Hematopoietic multipotent progenitor cell (in vitro differentiated cells): Measurements from ENCODE around the gene DNAJC10. TPM values are rescaled to one million over a fixed set of nuclear protein-coding genes. Genes with fewer than 3 reads are reported as not detected.
"Not testable (repeated sequence)": the region's sequence is repeated elsewhere in the genome, so short reads cannot be mapped to it uniquely, and the experiment has no call there.

Experiments
- DNase-seq, 3 donors: peaks; one replicate each; pipeline ENCODE4 v3.0.0-alpha.2; 2011 to 2015; ENCODE audit warnings: low read depth in 2 of 3, low spot score in 2 of 3
- total RNA-seq: library from RNA; depleted of rRNA; stranded (reverse); fragments of >200 nt; gene quantifications from one replicate; pipeline ENCODE4 v1.2.3, GENCODE V29; 2012

The DNAJC10 gene
- total RNA-seq: 23.2 TPM

GRCh38 chr2:182715892-182716649 is at the start of gene DNAJC10:
Gene DNAJC10, plus strand, starts transcription at chr2:182716257. Its CDS starts 1,830 bp downstream, at chr2:182718087.
- peak; percentile 72 to 92 (median 91) for DNase-seq

GRCh38 chr2:182666674-182667314 is 49.3 kb upstream of the DNAJC10 start:
- peak; percentile 6 to 59 (median 35) for DNase-seq

GRCh38 chr2:182667315-182667695 is 48.8 kb upstream of the DNAJC10 start:
- DNase-seq: no peak

GRCh38 chr2:182668671-182669070 is 47.4 kb upstream of the DNAJC10 start:
- no peak for DNase-seq

GRCh38 chr2:182672466-182673165 is 43.4 kb upstream of the DNAJC10 start:
- DNase-seq: no peak

GRCh38 chr2:182680837-182681236 is 35.2 kb upstream of the DNAJC10 start:
- DNase-seq: no peak

- DNase-seq: no peak
Measured at GRCh38 chr2:182682210-182682609, 33.8 kb upstream of the DNAJC10 start.

- DNase-seq: no peak
Measured at GRCh38 chr2:182685559-182685958, 30.5 kb upstream of the DNAJC10 start.

- DNase-seq: not testable (repeated sequence)
Measured at GRCh38 chr2:182686763-182687162, 29.3 kb upstream of the DNAJC10 start.

GRCh38 chr2:182694189-182694588 is 21.9 kb upstream of the DNAJC10 start:
- no peak for DNase-seq

GRCh38 chr2:182695776-182696175 is 20.3 kb upstream of the DNAJC10 start:
- no peak for DNase-seq

GRCh38 chr2:182698671-182699070 is 17.4 kb upstream of the DNAJC10 start:
- DNase-seq: no peak

- peak in 1 of 3 donors; percentile 25 for DNase-seq
Measured at GRCh38 chr2:182705761-182706160, 10.3 kb upstream of the DNAJC10 start.

GRCh38 chr2:182706751-182707150 is 9.3 kb upstream of the DNAJC10 start:
- DNase-seq: no peak

GRCh38 chr2:182713601-182714000 is 2.5 kb upstream of the DNAJC10 start:
- DNase-seq: peak in 2 of 3 donors; percentile 30 to 66

- DNase-seq: no peak
Measured at GRCh38 chr2:182715121-182715891, 751 bp upstream of the DNAJC10 start.

GRCh38 chr2:182716650-182716979 is 558 bp downstream of the DNAJC10 start:
- peak in 2 of 3 donors; percentile 3 to 20 for DNase-seq

- DNase-seq: peak in 2 of 3 donors; percentile 37 to 61
Measured at GRCh38 chr2:182717416-182717815, 1.4 kb downstream of the DNAJC10 start.

GRCh38 chr2:182717816-182718215 is 1.8 kb downstream of the DNAJC10 start:
- DNase-seq: no peak

- no peak for DNase-seq
Measured at GRCh38 chr2:182718459-182718858, 2.4 kb downstream of the DNAJC10 start.

- not testable (repeated sequence) for DNase-seq
Measured at GRCh38 chr2:182719116-182719515, 3.1 kb downstream of the DNAJC10 start.
